Inflammatory macrophage (primary cell): ENCODE measurements around the gene SYCP3.
A peak's percentile ranks its signal among the peaks of the same experiment; 100 is the strongest.
"Not testable (repeated sequence)": the region's sequence is repeated elsewhere in the genome, so short reads cannot be mapped to it uniquely, and the experiment has no call there.

ENCODE experiments used
- DNase-seq, 2 donors: peaks; one replicate each; pipeline ENCODE4 v3.0.0-alpha.2; 2020 to 2022

SYCP3 gene

GRCh38 chr12:101710288-101710687 is 29.0 kb downstream of the SYCP3 start:
- no peak for DNase-seq

- no peak for DNase-seq
These were observed 32.0 kb downstream of the SYCP3 start for GRCh38 chr12:101707131-101707782.

GRCh38 chr12:101706403-101706802 is 32.9 kb downstream of the SYCP3 start:
- DNase-seq = no peak

GRCh38 chr12:101703487-101703886 is 35.8 kb downstream of the SYCP3 start:
- DNase-seq = no peak

DNA sequence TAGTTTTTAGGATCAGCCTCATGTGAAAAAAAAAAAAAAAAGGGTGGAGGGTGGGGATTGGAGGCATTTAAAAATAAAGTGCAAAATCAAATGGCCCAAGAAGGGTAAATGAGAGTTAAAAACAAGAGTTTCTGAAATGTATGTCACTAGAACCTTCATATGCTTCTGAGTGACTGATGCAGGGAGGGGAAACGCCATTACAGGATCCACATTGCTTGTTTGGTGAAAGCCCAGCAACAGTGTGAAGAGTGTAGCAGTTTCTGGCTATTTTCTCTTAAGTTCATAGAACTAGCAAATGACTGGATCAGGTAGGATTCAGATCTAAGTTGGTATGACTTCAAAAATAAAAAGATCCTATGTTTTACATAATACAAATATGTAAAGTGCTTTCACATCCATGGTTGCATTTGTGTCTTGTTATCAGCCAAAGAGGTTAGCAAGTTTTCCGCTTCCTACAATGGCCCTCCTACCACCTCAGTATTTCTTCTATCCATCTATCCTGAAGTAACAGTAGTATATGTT is 38.9 kb downstream of the SYCP3 start:
- no peak for DNase-seq

DNA sequence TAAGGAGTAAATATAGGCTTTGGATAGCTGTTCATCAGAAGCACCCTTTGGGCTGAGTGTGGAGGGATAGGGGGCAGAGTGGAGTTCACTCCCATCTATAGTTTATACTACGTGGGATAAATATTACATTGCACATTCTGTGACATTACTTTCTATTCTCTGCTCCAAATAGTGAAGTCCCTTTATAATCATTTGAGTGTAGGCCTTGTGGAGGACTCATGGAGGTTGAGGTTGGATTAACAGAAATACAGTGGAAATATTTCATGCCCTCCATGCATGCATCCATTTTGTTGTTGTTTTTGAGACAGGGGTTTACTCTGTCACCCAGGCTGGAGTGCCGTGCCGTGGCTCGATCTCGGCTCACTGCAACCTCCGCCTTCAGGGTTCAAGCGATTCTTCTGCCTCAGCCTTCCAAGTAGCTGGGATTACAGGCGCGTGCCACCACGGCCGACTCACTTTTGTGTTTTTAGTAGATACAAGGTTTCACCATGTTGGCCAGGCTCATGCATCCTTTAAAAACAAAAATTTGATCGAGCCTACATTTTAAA is 40.4 kb downstream of the SYCP3 start:
- DNase-seq = no peak

- peak; percentile 24 to 31 for DNase-seq
These were observed 41.1 kb downstream of the SYCP3 start for GRCh38 chr12:101697930-101698799.

DNA sequence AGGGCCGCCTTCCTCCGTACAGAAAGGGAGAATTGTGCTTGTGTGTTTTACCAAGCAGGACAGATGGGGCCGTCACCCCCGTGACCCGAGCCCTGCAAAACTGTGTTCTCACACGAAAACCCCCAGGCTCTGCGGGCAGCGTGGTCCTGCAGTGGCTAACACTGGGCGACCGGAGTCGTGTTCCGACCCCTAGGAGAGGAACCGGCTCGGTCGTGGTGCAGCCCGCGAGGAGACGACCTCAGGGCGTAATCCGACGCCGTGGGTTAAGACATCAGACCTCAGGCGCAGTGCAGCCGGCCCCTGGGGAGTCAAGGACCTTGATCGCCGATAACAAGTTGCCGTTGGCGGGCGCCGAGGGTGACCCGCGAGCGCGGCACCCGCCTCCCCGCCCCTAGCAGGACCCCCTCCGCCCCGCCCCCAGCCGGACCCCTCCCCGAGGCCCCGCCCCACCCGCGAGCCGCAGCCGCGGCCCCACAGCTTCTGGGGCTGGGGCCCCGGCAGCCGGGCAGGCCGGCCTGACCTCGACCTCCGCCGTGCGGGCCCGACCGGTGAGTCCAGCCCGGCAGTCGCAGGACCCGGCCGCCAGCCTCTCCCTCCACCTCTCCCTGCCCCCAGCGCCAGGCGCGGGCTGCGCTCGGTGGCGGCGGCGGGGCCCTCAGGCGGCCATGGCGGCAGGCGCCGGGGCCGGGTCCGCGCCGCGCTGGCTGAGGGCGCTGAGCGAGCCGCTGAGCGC is 41.9 kb downstream of the SYCP3 start, which contains the start of gene CHPT1:
Gene CHPT1 (plus strand): TSS at position 444 of the 733 bp plus-strand sequence. CDS start 222 bp downstream, at position 666.
- peak; percentile 54 to 70 for DNase-seq

GRCh38 chr12:101696251-101697196 is 42.7 kb downstream of the SYCP3 start:
- peak; percentile 30 to 58 for DNase-seq

DNA sequence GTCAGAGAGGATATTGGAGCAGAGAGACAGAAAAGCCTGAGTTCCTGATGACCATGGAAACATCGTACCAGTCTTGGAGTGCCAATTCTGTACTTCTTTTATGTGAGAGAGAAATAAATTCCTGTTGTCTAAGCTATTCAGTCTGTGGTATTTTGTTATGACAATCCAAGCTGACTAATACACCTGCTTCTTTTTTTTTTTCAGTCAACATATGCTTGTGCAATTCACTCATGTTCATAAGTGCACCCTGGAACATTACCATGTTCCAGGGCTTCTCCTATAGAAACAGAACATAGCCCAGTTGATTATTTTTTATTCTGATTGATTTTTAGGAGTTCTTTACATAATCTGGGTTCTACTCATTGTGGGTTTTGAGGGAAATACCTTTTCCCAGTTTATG is 43.6 kb downstream of the SYCP3 start:
- no peak for DNase-seq

- no peak for DNase-seq
These were observed 44.3 kb downstream of the SYCP3 start for GRCh38 chr12:101694986-101695385.

- DNase-seq = no peak
These were observed 44.9 kb downstream of the SYCP3 start for GRCh38 chr12:101694297-101694848.

- no peak for DNase-seq
These were observed 47.7 kb downstream of the SYCP3 start for GRCh38 chr12:101691503-101692096.

- no peak for DNase-seq
These were observed 48.6 kb downstream of the SYCP3 start for GRCh38 chr12:101690544-101691098.

GRCh38 chr12:101686176-101686575 is 53.1 kb downstream of the SYCP3 start:
- DNase-seq = no peak

- no peak for DNase-seq
These were observed 54.2 kb downstream of the SYCP3 start for GRCh38 chr12:101685092-101685491.

GRCh38 chr12:101681627-101682026 is 57.6 kb downstream of the SYCP3 start:
- not testable (repeated sequence) for DNase-seq

- no peak for DNase-seq
These were observed 58.6 kb downstream of the SYCP3 start for GRCh38 chr12:101680647-101681046.

- no peak for DNase-seq
These were observed 59.0 kb downstream of the SYCP3 start for GRCh38 chr12:101680240-101680639.
